HL-60 (cell line): ENCODE results near the gene TTL.
A peak's percentile ranks its signal among the peaks of the same experiment; 100 is the strongest.

ENCODE experiments used
- DNase-seq, 2 experiments: peaks; one replicate each; pipeline ENCODE4 v3.0.0-alpha.2; 2010 to 2020; ENCODE audit warnings: low read depth in 1 of 2, low spot score in 1 of 2
- H3K27ac ChIP-seq: fragments of 250-450 bp; sonication (Bioruptor Pico); replicated peaks from 2 replicates; pipeline ENCODE4 v1.5.1; 2020; ENCODE audit warnings: mild to moderate bottlenecking, moderate library complexity
- H3K27me3 ChIP-seq: fragments of 250-450 bp; sonication (Bioruptor Pico); 2 replicates; pipeline ENCODE4 v1.5.1; 2021; ENCODE audit warnings: mild to moderate bottlenecking, moderate library complexity; ENCODE audit not compliant: insufficient read depth, poor library complexity, severe bottlenecking
- H3K4me3 ChIP-seq: replicated peaks from 2 replicates; pipeline ENCODE4 v1.5.1; 2011; ENCODE audit warnings: mild to moderate bottlenecking, control low read depth, low read length; ENCODE audit not compliant: insufficient read depth
- GABPA ChIP-seq: IDR thresholded peaks from 2 replicates; pipeline ENCODE4 v1.6.1; 2012; ENCODE audit warnings: low read depth
- POLR2AphosphoS5 ChIP-seq: IDR thresholded peaks from 2 replicates; pipeline ENCODE4 v1.6.1; 2012; ENCODE audit warnings: low read depth
- SPI1 ChIP-seq: IDR thresholded peaks from 2 replicates; pipeline ENCODE4 v1.6.1; 2012; ENCODE audit warnings: low read depth, mild to moderate bottlenecking, borderline replicate concordance
- TF ChIP-seq, protein P1 (sequence below): IDR thresholded peaks from 2 replicates; pipeline ENCODE4 v1.6.1; 2012; ENCODE audit warnings: low read depth; ENCODE audit not compliant: insufficient replicate concordance
- TF ChIP-seq, protein P2 (sequence below): IDR thresholded peaks from one replicate; pipeline ENCODE4 v1.5.1; 2011; ENCODE audit warnings: low read length, control low read depth, inconsistent platforms; ENCODE audit not compliant: insufficient read depth

Gene TTL

DNA sequence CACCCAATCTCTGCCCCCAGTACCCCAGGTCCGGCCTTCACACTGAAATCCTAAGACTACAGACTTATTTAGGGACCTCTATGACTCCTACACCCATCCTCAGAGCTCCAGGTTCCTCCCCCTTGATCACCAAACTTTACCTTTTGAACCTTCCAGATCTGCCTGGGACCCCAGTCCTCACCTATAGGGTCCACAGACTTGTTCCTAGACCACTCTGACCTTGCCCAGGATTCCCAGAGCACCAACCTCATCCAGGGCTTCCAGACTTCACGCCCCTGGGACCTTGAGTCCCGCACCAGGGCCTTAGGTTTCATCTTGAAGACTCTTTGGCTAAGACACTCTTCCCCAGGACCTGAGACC lies 102.9 kb downstream of the TTL start:
- Histone ChIP-seq H3K27ac (peak overlapping the region; percentile 94), H3K4me3 (peak overlapping the region; percentile 69), H3K27me3 (no peaks in the 10 kb centered on the region)
- DNase-seq = no peak
- TF ChIP-seq, protein P1, sequence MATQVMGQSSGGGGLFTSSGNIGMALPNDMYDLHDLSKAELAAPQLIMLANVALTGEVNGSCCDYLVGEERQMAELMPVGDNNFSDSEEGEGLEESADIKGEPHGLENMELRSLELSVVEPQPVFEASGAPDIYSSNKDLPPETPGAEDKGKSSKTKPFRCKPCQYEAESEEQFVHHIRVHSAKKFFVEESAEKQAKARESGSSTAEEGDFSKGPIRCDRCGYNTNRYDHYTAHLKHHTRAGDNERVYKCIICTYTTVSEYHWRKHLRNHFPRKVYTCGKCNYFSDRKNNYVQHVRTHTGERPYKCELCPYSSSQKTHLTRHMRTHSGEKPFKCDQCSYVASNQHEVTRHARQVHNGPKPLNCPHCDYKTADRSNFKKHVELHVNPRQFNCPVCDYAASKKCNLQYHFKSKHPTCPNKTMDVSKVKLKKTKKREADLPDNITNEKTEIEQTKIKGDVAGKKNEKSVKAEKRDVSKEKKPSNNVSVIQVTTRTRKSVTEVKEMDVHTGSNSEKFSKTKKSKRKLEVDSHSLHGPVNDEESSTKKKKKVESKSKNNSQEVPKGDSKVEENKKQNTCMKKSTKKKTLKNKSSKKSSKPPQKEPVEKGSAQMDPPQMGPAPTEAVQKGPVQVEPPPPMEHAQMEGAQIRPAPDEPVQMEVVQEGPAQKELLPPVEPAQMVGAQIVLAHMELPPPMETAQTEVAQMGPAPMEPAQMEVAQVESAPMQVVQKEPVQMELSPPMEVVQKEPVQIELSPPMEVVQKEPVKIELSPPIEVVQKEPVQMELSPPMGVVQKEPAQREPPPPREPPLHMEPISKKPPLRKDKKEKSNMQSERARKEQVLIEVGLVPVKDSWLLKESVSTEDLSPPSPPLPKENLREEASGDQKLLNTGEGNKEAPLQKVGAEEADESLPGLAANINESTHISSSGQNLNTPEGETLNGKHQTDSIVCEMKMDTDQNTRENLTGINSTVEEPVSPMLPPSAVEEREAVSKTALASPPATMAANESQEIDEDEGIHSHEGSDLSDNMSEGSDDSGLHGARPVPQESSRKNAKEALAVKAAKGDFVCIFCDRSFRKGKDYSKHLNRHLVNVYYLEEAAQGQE = no peak
- TF ChIP-seq SPI1 (no peak), GABPA (no peak)

DNA sequence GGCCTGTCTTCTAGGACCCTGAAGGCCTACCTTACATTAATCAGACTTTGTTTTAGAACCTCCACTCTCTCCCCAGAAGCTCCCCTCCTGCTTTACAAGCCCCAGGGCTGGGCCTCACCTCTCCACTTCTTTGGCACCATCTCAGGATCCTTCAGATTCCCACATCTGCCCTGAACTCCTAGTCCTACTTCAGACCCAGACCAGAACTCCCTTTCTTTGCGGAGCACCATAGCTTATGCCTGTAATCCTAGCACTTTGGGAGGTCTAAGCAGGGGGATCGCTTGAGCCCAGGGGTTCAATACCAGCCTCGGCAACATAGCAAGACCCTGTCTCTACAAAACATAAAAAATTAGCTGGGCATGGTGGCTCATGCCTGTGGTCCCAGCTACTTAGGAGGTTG lies 103.4 kb downstream of the TTL start:
- no peak for DNase-seq
- TF ChIP-seq, protein P2, sequence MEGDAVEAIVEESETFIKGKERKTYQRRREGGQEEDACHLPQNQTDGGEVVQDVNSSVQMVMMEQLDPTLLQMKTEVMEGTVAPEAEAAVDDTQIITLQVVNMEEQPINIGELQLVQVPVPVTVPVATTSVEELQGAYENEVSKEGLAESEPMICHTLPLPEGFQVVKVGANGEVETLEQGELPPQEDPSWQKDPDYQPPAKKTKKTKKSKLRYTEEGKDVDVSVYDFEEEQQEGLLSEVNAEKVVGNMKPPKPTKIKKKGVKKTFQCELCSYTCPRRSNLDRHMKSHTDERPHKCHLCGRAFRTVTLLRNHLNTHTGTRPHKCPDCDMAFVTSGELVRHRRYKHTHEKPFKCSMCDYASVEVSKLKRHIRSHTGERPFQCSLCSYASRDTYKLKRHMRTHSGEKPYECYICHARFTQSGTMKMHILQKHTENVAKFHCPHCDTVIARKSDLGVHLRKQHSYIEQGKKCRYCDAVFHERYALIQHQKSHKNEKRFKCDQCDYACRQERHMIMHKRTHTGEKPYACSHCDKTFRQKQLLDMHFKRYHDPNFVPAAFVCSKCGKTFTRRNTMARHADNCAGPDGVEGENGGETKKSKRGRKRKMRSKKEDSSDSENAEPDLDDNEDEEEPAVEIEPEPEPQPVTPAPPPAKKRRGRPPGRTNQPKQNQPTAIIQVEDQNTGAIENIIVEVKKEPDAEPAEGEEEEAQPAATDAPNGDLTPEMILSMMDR = no peak
- TF ChIP-seq POLR2AphosphoS5 (no peak), GABPA (no peak), SPI1 (no peak)
- H3K27me3 ChIP-seq = no peaks in the 10 kb centered on the region
- peak overlapping the region; percentile 94 for H3K27ac ChIP-seq
- H3K4me3 ChIP-seq = peak overlapping the region; percentile 69

DNA sequence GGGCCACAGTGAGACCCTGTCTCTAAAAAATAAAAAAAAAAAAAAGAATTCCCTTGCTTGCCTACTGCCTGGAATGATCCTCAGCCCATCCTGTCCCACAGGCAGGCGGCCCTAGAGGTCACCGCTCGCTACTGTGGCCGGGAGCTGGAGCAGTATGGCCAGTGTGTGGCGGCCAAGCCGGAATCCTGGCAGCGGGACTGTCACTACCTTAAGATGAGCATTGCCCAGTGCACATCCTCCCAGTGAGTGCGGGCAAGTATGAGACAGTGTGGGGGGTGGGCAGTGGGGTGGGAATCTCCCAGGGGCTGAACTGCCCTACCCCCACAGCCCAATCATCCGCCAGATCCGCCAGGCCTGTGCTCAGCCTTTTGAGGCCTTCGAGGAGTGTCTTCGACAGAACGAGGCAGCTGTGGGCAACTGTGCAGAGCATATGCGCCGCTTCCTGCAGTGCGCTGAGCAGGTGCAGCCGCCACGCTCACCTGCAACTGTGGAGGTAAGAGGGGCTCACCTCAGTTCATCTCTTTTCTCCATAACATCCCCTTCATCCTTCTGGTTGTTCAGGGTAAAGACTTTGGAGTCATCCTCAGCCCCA lies 104.0 kb downstream of the TTL start:
- Histone ChIP-seq H3K4me3 (no peak overlapping the region), H3K27me3 (no peaks in the 10 kb centered on the region), H3K27ac (no peak overlapping the region)
- TF ChIP-seq, protein P2 = no peak
- no peak for TF ChIP-seq SPI1
- TF ChIP-seq GABPA = no peak
- DNase-seq = no peak

- no peak overlapping the region for H3K4me3 ChIP-seq
- no peaks in the 10 kb centered on the region for H3K27me3 ChIP-seq
- H3K27ac ChIP-seq = no peak overlapping the region
- TF ChIP-seq, protein P1 = no peak
- TF ChIP-seq, protein P2 = no peak
- TF ChIP-seq POLR2AphosphoS5 (no peak), SPI1 (no peak), GABPA (no peak)
- DNase-seq = no peak
These were observed 106.7 kb downstream of the TTL start for GRCh38 chr2:112588611-112589045.
